DMS79 (cell line): Measurements from ENCODE around the gene SPRED3.
"Not testable (repeated sequence)": the region's sequence is repeated elsewhere in the genome, so short reads cannot be mapped to it uniquely, and the experiment has no call there.

Experiments
- DNase-seq: peaks from one replicate; lab custom pipeline; 2025; lab: John Stamatoyannopoulos, UW

The SPRED3 gene

GRCh38 chr19:38420935-38421334 is 32.4 kb downstream of the SPRED3 start:
- DNase-seq = no peak

GRCh38 chr19:38421856-38422255 is 33.4 kb downstream of the SPRED3 start:
- no peak for DNase-seq

GRCh38 chr19:38422438-38422837 is 33.9 kb downstream of the SPRED3 start:
- no peak for DNase-seq

GRCh38 chr19:38424272-38424671 is 35.8 kb downstream of the SPRED3 start:
- DNase-seq = no peak

- no peak for DNase-seq
Measured at GRCh38 chr19:38425222-38425809, 36.8 kb downstream of the SPRED3 start.

- DNase-seq = no peak
Measured at GRCh38 chr19:38425810-38426466, 37.4 kb downstream of the SPRED3 start, which contains the start of gene RASGRP4. TSS of gene RASGRP4 (minus strand) at chr19:38426219. CDS start at chr19:38426091, 128 bp downstream.

GRCh38 chr19:38427035-38427677 is 38.7 kb downstream of the SPRED3 start:
- not testable (repeated sequence) for DNase-seq

- no peak for DNase-seq
Measured at GRCh38 chr19:38429055-38429810, 40.7 kb downstream of the SPRED3 start.

- no peak for DNase-seq
Measured at GRCh38 chr19:38429811-38430156, 41.3 kb downstream of the SPRED3 start.

- DNase-seq = no peak
Measured at GRCh38 chr19:38430931-38431330, 42.4 kb downstream of the SPRED3 start.

- no peak for DNase-seq
Measured at GRCh38 chr19:38433268-38433733, 44.8 kb downstream of the SPRED3 start, which contains the start of gene RYR1. TSS of gene RYR1 (plus strand) at chr19:38433691. CDS start at chr19:38433830, 139 bp downstream.

GRCh38 chr19:38434549-38435051 is 46.1 kb downstream of the SPRED3 start:
- no peak for DNase-seq

- no peak for DNase-seq
Measured at GRCh38 chr19:38437295-38437694, 48.8 kb downstream of the SPRED3 start.

- no peak for DNase-seq
Measured at GRCh38 chr19:38437917-38438316, 49.4 kb downstream of the SPRED3 start.

- no peak for DNase-seq
Measured at GRCh38 chr19:38440592-38440991, 52.1 kb downstream of the SPRED3 start.

GRCh38 chr19:38441657-38442348 is 53.3 kb downstream of the SPRED3 start:
- no peak for DNase-seq

- no peak for DNase-seq
Measured at GRCh38 chr19:38442736-38443135, 54.2 kb downstream of the SPRED3 start.

- DNase-seq = no peak
Measured at GRCh38 chr19:38443458-38443999, 55.0 kb downstream of the SPRED3 start.

- DNase-seq = no peak
Measured at GRCh38 chr19:38444026-38444425, 55.5 kb downstream of the SPRED3 start.

GRCh38 chr19:38445362-38445761 is 56.9 kb downstream of the SPRED3 start:
- no peak for DNase-seq

- no peak for DNase-seq
Measured at GRCh38 chr19:38448225-38448624, 59.7 kb downstream of the SPRED3 start.
